Panc1 (cell line): ENCODE data around the gene IREB2. TPM values are rescaled to one million over a fixed set of nuclear protein-coding genes. Genes with fewer than 3 reads are reported as not detected.

Experiments used
- ATAC-seq: fragments of 200-7000 bp; cut with Tn5 transposase; 2 replicates; pipeline ENCODE4 v1.9.1; 2020; ENCODE audit warnings: mild to moderate bottlenecking, moderate library complexity
- BruUV-seq: library from RNA; stranded (reverse); fragments of 400-500 nt; replicated peaks from 2 replicates; lab custom pipeline; 2021; lab: Mats Ljungman, UMichigan
- CTCF ChIA-PET: fragments of 300-600 bp; sonication (Branson Sonifier 250); formaldehyde crosslinking; loops from one replicate; lab custom pipeline; 2022; ENCODE audit warnings: antibody characterized with exemption; lab: Charles Lee
- POLR2A ChIA-PET: fragments of 300-600 bp; sonication (Branson Sonifier 250); formaldehyde crosslinking; loops from one replicate; lab custom pipeline; 2022; ENCODE audit warnings: antibody characterized with exemption; lab: Charles Lee
- DNase-seq: peaks from one replicate; pipeline ENCODE4 v3.0.0-alpha.2; 2010; ENCODE audit warnings: low read depth, low spot score
- H3K27ac ChIP-seq: 2 replicates; pipeline ENCODE4 v1.5.1; 2011; ENCODE audit warnings: mild to moderate bottlenecking, low read length, inconsistent platforms
- H3K27me3 ChIP-seq: fragments of 200-500 bp; sonication (Bioruptor generic); 2 replicates; pipeline ENCODE4 v1.6.0; 2014; ENCODE audit warnings: low read length, inconsistent platforms; ENCODE audit not compliant: control insufficient read depth, insufficient read depth
- H3K36me3 ChIP-seq: fragments of 200-500 bp; sonication (Bioruptor generic); 2 replicates; pipeline ENCODE4 v1.5.1; 2014; ENCODE audit warnings: inconsistent platforms, mild to moderate bottlenecking, low read length, moderate library complexity; ENCODE audit not compliant: control insufficient read depth, insufficient read depth
- H3K4me1 ChIP-seq: 2 replicates; pipeline ENCODE4 v1.5.1; 2011; ENCODE audit warnings: inconsistent platforms, mild to moderate bottlenecking, low read length, moderate library complexity; ENCODE audit not compliant: control insufficient read depth, insufficient read depth
- H3K4me3 ChIP-seq, 2 experiments: 2 replicates each; pipeline ENCODE4 v1.5.1; 2011 to 2012; ENCODE audit warnings: low read depth in 2 of 2, low read length in 2 of 2, mild to moderate bottlenecking in 2 of 2, inconsistent platforms in 1 of 2, moderate library complexity in 1 of 2
- H3K9me3 ChIP-seq: fragments of 200-500 bp; sonication (Bioruptor generic); 2 replicates; pipeline ENCODE4 v1.5.1; 2014; ENCODE audit warnings: low read depth, mild to moderate bottlenecking, inconsistent platforms, low read length, moderate library complexity; ENCODE audit not compliant: control insufficient read depth, insufficient read depth
- POLR2AphosphoS5 ChIP-seq: IDR thresholded peaks from 2 replicates; pipeline ENCODE4 v1.6.1; 2012; ENCODE audit warnings: mild to moderate bottlenecking, low read depth, low read length, moderate library complexity
- SIN3A ChIP-seq: IDR thresholded peaks from 2 replicates; pipeline ENCODE4 v1.6.1; 2012; ENCODE audit warnings: low read depth, mild to moderate bottlenecking, low read length, moderate library complexity, borderline replicate concordance; ENCODE audit not compliant: insufficient read depth
- TCF7L2 ChIP-seq: IDR thresholded peaks from 2 replicates; pipeline ENCODE4 v1.6.1; 2011; ENCODE audit warnings: mild to moderate bottlenecking, low read depth, low read length, inconsistent platforms
- in situ Hi-C: cut with HindIII; loops from 2 replicates; pipeline ENCODE4 v1.10.0; 2016; ENCODE audit warnings: low sequenced_read_pairs, low pct_unique_long_range_greater_than_20kb
- intact Hi-C: fragments of 100-400 bp; cut with micrococcal nuclease; formaldehyde crosslinking; loops from one replicate; pipeline ENCODE4 v1.10.0; 2022; ENCODE audit not compliant: unreplicated experiment
- total RNA-seq: library from RNA; stranded (reverse); gene quantifications from one replicate; pipeline ENCODE4 v1.2.1, GENCODE V29; 2021; ENCODE audit not compliant: unreplicated experiment
- TF ChIP-seq, protein P1 (sequence below), 2 experiments: IDR thresholded peaks; 2 replicates each; pipeline ENCODE4 v1.6.1; 2011 to 2012; ENCODE audit warnings: low read depth in 2 of 2, control low read depth in 1 of 2, low read length in 1 of 2, mild to moderate bottlenecking in 1 of 2, moderate library complexity in 1 of 2; ENCODE audit not compliant: insufficient read depth in 1 of 2
- TF ChIP-seq, protein P2 (sequence below): fragments of 450-650 bp; IDR thresholded peaks from 2 replicates; pipeline ENCODE4 v1.5.1; 2017; ENCODE audit warnings: mild to moderate bottlenecking

Gene IREB2
- total RNA-seq, 1 experiment from 2014 or later, result 71.7 TPM

DNA sequence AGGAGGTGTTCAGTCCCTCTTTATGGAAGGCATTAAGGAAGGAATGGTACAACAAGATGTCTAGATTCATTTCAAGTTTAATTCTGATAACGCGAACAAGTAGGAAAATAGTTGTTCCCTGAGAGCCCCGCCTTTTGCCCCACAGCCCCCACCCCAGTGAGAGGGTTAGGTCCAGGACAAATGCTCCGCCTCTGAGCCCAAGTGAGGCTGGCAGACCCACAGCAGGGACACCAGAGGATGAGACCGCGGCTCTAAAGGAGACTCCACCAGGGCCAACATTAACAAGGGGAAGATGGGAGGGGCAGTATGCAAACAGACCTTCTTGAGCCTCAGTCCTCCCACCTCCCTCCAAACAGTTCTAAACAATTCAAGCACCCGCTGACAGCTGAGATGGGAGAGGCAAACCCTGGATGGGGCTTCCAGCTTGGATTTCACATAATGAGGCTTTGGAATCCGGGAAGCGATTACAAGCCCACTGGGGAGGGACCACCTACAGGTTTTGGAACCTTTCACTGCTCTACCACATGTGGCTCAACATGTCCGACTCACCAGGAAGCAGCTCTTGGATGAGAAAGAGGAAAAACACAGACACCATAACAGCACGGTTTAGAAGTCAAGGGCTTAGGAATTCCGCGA lies 42.9 kb upstream of the IREB2 start:
- BruUV-seq, result no TSS peak
- peaks cover 2% of the 10 kb centered on the region; the same call in 1 of the 2 replicates for H3K27me3 ChIP-seq
- POLR2A ChIA-PET, result no interaction called here
- no peaks in the 10 kb centered on the region for H3K9me3 ChIP-seq
- in situ Hi-C loops (no loop called here), intact Hi-C loops (no loop called here)
- H3K27ac ChIP-seq, result no peak overlapping the region
- ATAC-seq (no peak), DNase-seq (no peak)
- CTCF ChIA-PET, result interaction anchor here (0.7 kb wide), 1 partner anchor 198 kb away, joined by 8 read pairs; no protein-coding TSS in a partner anchor
- H3K4me3 ChIP-seq, result no peak overlapping the region
- TF ChIP-seq, protein P1, sequence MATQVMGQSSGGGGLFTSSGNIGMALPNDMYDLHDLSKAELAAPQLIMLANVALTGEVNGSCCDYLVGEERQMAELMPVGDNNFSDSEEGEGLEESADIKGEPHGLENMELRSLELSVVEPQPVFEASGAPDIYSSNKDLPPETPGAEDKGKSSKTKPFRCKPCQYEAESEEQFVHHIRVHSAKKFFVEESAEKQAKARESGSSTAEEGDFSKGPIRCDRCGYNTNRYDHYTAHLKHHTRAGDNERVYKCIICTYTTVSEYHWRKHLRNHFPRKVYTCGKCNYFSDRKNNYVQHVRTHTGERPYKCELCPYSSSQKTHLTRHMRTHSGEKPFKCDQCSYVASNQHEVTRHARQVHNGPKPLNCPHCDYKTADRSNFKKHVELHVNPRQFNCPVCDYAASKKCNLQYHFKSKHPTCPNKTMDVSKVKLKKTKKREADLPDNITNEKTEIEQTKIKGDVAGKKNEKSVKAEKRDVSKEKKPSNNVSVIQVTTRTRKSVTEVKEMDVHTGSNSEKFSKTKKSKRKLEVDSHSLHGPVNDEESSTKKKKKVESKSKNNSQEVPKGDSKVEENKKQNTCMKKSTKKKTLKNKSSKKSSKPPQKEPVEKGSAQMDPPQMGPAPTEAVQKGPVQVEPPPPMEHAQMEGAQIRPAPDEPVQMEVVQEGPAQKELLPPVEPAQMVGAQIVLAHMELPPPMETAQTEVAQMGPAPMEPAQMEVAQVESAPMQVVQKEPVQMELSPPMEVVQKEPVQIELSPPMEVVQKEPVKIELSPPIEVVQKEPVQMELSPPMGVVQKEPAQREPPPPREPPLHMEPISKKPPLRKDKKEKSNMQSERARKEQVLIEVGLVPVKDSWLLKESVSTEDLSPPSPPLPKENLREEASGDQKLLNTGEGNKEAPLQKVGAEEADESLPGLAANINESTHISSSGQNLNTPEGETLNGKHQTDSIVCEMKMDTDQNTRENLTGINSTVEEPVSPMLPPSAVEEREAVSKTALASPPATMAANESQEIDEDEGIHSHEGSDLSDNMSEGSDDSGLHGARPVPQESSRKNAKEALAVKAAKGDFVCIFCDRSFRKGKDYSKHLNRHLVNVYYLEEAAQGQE (IDR thresholded peaks at IDR 0.05; ENCODE audit: insufficient read depth in 1 of 2, low read depth in 2 of 2, low read length in 1 of 2), result no peak
- no peak for TF ChIP-seq POLR2AphosphoS5
- H3K36me3 ChIP-seq, result no peaks in the 10 kb centered on the region
- no peaks in the 10 kb centered on the region for H3K4me1 ChIP-seq

DNA sequence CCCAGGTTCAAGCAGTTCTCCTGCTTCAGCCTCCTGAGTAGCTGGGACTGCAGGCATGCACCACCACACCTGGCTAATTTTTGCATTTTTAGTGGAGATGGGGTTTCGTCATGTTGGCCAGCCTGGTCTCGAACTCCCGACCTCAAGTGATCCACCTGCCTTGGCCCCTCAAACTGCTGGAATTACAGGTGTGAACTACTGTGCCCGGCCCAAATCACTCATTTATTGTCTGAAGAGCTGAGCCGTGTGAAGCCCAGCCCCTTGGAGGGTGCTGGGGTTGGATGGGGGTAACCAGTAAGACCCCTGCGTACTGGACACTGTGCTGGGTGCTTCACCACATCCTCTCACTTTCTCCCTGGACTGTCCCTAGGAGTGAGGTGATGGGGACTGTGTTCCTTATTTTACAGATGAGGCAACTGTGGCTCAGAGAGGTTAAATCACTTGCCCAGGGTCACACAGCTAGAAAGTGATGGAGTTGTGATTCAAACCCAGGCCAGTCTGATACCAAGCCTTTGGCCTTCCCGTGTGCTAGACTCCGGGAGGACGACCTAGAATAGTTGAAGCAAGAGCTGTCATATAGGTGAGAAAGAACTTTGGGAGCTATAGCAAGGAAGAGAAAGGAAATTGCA lies 41.7 kb upstream of the IREB2 start:
- Histone ChIP-seq H3K4me3 (no peak overlapping the region), H3K27ac (no peak overlapping the region), H3K27me3 (no peaks in the 10 kb centered on the region), H3K9me3 (no peaks in the 10 kb centered on the region), H3K36me3 (no peaks in the 10 kb centered on the region), H3K4me1 (no peaks in the 10 kb centered on the region)
- DNase-seq, result no peak
- intact Hi-C loops (no loop called here), in situ Hi-C loops (no loop called here)
- ATAC-seq, result no peak
- CTCF ChIA-PET, result no interaction called here
- POLR2A ChIA-PET, result interaction anchor here (0.6 kb wide), 1 partner anchor 97 kb away, joined by 4 read pairs; the partner anchor contains the start of gene SKIC8
- TF ChIP-seq SIN3A (no peak), POLR2AphosphoS5 (no peak), TCF7L2 (no peak)
- TF ChIP-seq, protein P2, sequence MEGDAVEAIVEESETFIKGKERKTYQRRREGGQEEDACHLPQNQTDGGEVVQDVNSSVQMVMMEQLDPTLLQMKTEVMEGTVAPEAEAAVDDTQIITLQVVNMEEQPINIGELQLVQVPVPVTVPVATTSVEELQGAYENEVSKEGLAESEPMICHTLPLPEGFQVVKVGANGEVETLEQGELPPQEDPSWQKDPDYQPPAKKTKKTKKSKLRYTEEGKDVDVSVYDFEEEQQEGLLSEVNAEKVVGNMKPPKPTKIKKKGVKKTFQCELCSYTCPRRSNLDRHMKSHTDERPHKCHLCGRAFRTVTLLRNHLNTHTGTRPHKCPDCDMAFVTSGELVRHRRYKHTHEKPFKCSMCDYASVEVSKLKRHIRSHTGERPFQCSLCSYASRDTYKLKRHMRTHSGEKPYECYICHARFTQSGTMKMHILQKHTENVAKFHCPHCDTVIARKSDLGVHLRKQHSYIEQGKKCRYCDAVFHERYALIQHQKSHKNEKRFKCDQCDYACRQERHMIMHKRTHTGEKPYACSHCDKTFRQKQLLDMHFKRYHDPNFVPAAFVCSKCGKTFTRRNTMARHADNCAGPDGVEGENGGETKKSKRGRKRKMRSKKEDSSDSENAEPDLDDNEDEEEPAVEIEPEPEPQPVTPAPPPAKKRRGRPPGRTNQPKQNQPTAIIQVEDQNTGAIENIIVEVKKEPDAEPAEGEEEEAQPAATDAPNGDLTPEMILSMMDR, result no peak
- TF ChIP-seq, protein P1 (IDR thresholded peaks at IDR 0.05; ENCODE audit: insufficient read depth in 1 of 2, low read depth in 2 of 2, low read length in 1 of 2), result no peak
- BruUV-seq, result no TSS peak
